GM21825 (cell line): ENCODE data around the gene RO60.
"Not testable (repeated sequence)": the region's sequence is repeated elsewhere in the genome, so short reads cannot be mapped to it uniquely, and the experiment has no call there.

Source experiments
- ATAC-seq: cut with Tn5 transposase; IDR thresholded peaks from one replicate; pipeline ENCODE4 v1.9.1; 2021; ENCODE audit warnings: mild to moderate bottlenecking, moderate library complexity; ENCODE audit not compliant: unreplicated experiment

RO60 gene

DNA sequence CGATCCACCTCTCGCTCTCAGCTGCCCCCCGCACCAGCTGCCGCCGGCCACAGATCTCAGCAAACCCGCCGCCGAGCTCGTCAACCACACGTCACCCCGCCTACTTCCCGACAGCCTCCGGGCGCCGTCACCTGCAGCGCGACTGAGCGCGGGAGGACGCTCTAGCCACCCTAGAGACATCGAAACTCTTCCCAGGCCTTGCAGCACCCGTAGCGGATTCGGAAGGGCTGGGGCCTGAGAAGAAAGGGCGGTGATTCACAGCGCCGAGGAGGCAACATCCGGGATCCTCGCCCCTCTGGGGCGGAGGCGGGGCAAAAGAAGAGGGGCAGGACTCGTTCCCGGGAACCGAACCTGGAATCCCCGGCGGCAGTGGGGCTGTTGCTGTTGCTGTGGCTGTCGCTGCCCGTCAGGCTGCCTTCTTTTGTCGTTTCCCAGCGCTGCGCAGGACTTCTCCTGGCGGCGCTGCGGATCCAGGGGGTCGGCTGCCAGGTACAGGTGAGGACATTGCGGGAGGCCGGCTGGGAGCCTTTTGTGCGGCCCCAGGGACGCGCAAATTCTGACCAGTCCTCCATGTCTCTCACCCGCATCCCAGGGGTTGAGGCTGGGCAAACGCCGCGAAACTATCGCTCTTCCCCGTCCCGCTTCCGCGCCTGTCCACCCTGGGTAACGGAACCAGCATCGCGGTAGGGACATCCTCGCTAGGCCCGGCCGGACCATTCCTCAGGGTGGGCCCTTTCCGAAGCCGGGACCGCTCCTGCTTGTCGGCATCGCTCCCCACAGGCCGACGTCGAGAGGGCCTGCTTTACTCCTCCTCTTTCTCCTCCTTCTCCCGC lies at the start of gene RO60, which contains the start of gene UCHL5:
Gene RO60, plus strand, starts transcription at position 331 of the 833 bp plus-strand sequence. CDS start 9,443 bp downstream, outside the sequence.
Gene UCHL5, minus strand, starts transcription at position 79 of the 833 bp plus-strand sequence. CDS start 100 bp downstream, outside the sequence.
- peak; percentile 95 for ATAC-seq

DNA sequence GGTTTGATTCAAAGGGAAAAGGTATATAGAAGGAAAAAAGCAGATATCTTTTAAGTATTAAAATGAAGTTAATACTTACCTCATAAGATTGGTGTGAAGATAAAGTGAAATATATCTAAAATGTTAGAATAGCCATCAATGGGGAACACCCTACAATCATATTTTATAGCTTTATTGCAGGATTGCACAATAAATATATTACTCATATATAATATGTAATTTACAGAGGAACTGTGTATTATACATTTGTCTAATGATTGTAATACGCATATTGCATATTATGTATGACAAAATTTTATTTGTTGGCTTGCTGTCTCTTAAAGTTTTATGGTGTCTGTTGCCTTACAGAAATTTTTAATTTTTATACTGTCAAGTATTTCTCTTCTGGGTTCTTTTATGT lies 48.0 kb upstream of the RO60 start:
- no peak for ATAC-seq

DNA sequence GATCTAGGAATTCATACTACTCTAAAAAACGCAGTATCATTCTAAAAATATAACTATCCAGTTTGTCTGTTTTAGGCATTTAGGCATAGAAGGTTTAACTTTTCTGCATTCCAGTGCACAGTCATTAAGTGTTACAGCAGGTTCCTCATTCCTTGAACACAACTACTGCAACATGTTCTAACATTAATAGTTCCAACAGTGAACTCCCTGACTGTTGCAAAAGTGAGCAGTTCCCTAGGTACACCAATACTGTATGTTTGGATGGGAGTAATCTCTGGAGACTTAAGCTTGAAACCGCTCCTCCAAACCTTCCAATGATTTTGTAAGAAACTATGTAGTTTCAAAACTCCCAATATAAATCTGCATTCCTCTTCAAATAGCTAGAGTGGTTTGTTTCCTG lies 46.4 kb upstream of the RO60 start:
- no peak for ATAC-seq

DNA sequence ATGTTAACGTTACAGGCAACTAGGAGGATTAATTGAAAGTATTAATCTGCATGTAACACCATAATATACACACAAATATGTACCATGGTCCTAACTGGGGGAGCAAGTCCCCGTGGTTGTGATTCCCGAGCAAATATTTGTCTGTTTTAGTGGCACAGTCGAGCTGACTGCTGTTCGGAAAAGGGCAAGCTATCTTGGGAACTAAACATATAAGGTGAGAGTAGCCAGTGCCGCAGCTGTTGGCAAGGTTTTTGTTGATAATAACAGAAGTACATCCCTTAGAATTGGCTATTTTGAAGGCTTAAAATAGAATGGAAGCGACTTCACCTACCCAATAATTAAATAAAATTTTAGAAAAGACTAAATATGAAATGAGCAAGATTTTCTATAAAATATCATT lies 45.7 kb upstream of the RO60 start:
- ATAC-seq = no peak

DNA sequence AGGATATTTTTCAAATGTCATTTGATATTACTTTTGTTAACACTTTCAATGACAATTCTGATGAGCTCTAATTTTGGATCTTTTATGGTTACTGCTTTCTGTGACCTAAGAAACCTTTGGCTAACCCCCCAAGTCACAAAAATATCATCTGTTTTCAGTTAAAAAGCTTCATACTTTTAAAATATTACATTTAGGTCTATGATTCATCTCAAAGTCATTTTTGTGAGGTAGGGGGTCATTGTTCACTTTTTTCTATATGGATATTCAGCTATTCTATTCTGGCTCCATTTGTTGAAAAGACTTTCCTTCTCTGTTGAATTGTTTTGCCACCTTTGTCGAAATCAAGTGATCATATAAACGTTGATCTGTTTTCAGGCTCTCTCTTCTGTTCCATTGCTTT lies 45.0 kb upstream of the RO60 start:
- ATAC-seq = no peak

DNA sequence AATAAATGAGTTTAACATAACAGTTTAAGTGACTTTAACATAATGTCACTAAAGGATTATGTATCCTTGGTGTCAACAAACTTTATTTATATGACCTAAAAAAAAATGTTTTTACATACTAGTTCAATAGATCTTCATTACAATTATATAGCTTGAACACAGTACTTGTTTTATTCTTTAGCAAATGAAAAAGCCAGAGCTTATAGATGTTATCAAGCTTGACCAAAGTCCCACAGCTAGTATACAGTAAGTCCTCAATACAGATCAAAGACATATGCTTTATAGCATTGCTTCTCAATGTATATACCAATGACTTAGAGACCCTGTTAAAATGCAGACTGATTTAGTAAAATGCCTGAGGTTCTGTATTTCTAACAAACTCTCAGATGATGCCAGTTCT lies 42.6 kb upstream of the RO60 start:
- ATAC-seq = no peak

DNA sequence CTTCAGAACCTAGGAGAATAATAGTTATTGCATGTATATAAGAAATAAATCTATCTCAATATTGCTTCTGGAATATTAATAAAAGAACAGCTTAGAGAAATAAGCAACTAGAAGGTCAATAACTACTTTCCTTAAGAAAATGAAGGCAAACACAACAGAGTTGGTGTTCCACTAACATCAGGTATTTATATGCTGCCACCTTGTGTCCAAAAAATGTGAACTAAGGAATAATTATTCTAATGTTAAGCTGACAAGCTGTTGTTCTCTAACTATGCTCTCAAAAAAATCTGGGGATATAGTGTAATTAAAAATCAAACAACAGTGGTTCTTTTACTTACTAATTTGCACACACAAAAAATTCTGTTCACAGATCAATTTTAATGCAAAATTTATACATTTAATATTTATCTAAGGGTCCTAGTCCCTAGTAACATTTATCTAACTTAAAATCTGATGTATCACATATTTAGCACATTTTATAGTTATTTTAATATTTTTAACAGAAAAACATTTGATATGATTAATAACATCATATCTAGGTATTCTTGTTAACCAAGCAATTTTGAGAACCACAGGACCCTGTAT lies 39.9 kb upstream of the RO60 start:
- no peak for ATAC-seq

DNA sequence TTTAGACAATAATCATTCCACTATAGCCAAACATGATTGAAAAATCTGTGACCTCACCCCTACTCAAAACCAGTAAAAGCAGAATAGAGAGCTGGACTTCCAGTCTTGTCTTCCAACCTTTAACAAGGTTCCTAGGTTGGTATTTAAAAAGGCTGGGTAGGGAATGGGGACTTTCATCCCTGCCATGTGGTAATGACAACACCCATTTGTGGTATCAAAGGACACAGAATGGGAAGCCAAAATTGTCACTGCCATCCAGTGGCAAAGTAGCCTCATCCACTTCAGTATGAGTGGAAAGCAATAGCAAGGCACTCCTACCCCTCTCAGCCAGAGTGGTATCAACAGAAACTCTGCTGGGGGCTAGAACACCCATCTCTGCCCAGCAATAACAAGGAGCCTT lies 34.2 kb upstream of the RO60 start:
- ATAC-seq = no peak

DNA sequence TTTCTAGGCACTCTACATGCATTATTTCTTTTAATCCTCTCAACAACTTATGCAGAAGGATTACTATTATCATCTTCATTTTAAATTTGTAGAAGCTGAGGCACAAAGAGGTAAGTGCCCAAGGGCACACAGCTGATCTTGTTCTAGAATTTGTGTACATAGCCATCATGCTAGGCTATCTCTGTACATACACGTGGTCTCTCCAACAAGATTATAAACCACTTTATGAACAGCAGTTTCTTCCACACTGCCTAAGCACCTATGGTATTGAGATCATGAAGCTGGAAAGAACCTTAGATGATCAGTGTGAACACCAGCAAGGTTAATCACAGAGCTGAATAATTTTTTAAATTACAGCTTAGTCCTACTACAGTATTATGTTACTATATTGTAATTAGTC lies 29.1 kb upstream of the RO60 start:
- no peak for ATAC-seq

DNA sequence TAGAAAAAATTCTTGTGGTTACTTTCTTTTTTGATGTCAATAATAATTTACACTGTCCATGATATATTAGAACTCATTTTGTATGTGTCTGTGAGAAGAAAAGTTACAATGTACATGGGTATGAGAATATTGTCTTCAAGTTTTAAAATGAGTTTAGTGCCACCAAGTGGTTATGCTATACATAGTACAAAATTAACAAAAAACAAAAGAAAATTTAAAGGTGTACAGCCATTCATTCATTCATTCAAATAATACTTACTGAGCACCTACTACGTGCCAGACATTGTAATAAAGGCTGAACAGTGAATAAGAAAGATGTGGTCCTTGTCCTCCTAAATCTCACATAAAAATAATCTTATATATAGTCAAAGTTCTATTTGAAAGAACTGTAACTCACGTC lies 28.0 kb upstream of the RO60 start:
- no peak for ATAC-seq

DNA sequence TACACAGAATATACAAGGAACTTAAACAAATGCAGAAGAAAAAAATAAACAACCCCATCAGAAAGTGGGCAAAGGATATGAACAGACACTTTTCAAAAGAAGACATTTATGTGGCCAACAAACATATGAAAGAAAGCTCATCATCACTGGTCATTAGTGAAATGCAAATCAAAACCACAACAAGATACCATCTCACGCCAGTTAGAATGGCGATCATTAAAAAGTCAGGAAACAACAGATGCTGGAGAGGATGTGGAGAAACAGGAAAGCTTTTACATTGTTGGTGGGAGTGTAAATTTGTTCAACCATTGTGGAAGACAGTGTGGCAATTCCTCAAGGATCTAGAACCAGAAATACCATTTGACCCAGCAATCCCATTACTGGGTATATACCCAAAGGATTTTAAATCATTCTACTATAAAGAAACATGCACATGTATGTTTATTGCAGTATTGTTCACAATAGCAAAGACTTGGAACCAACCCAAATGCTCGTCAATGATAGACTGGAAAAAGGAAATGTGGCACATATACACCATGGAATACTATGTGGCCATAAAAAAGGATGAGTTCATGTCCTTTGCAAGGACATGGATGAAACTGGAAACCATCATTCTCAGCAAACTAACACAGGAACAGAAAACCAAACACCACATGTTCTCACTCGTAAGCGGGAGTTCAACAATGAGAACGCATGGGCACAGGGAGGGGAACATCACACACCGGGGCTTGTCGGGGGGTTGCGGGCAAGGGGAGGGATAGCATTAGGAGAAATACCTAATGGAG lies 26.6 kb upstream of the RO60 start:
- ATAC-seq = not testable (repeated sequence)

DNA sequence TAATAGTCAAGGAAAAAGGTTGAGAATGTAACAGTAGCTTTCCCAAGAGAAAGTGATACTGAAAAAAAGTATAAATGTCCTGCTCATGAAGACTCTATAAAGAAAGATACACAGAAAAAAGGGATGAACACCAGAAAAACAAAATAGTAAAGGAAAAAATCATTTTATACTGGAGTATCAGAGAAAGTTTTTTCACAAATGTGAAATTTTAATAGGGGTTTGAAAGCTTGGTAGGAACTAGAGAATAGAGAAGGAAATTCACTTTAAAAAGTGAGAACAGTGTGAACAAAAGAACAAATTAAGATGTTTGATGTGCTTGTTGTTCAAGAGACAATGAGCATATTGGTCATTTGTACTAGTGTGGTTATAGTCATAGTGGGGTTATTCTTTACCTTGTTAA lies 25.8 kb upstream of the RO60 start:
- no peak for ATAC-seq

DNA sequence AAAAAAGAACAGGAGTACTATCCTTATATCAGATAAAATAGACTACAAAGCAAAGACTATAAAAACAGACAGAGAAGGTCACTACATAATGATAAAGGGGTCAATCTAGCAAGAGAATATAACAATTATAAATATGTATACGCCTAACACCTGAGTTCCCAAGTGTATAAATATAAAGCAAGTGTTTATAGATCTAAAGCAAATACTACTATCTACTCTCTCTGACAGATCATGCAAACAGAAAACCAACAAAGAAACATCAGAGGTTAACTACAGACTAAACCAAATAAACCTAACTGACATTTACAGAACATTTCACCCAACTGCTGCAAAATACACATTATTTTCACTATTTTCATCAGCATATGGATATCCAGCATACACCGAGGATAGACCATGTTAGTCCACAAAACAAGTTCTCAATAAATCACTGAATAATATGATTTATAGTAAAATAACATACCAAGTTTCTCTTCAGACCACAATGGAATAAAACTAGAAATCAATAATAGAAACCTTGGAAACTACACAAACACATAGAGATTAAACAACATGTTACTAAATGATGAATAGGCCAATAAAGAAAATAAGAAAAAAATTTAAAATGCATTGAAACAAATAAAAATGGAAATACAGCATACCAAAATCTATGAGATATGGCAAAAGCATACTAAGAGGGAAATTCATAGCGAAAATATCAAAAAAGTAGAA lies 22.9 kb upstream of the RO60 start:
- ATAC-seq = no peak

DNA sequence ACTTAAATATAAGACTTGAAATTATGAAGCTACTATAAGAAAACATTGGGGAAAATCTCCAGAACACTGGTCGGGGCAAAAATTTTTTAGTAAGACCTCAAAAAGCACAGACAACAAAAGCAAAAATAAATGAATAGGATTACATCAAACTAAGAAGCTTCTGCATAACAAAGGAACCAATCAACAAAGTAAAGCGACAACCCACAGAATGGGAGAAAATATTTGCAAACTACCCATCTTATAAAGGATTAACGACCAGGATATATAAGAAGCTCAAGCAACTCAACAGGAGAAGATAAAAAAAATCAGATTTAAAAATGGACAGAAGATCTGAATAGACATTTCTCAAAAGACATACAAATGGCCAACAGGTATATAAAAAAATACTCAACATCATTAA lies 19.4 kb upstream of the RO60 start:
- ATAC-seq = no peak

DNA sequence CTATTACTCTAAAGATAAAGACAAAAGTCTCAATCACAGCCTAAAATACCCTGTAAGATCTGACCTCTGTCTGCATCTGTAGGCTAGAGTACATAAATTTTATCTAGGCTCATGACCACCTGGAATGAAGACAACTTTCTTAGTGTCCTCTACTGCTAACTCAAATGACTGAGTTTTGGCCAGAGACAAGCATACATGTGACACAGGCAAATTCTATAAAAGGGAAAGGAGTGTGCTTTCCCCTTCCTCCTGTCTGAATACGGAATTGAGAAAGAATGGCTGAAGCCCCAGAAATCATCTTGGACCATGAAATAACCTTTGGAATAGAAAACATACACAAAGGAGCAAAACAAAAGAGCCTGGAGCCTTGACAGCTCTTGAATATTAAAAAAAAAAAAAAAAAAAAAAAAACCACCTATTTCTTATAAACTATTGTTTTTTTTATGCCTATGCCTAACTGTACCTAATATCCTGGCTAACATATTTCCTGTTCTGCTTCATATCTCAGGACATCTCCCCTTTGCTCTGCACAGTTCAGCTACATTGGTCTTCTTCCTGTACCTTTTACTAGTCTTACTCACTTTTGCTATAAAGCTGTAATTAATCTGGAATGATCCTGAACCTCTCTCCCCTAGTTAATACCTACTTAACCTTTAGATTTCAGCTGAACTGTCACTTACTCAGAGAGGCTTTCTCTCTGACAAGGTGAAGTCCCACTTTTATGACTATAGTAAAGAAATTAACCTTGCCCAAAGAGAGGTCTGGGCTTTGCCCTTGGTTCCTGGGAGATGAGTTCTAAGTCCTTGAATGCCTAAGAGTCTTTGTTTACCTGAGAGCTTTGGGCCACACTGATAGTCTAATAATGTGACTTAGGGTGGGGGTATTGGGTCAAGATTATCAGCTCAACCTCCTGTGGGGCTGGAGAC lies 16.4 kb upstream of the RO60 start:
- no peak for ATAC-seq

DNA sequence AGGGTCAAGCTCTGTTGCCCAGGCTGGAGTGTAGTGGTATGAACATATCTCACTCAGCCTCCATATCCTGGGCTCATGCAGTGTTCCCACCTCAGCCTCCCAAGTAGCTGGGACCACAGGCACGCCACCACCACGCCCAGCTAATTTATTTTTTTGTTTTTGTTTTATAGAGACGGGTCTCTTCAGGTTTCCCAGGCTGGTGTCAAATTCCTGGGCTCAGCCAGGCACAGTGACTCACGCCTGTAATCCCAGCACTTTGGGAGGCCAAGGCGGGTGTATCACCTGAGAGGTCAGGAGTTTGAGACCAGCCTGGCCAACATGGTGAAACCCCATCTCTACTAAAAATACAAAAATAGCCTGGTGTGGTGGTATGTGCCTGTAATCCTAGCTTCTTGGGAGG lies 10.5 kb upstream of the RO60 start:
- ATAC-seq = not testable (repeated sequence)

DNA sequence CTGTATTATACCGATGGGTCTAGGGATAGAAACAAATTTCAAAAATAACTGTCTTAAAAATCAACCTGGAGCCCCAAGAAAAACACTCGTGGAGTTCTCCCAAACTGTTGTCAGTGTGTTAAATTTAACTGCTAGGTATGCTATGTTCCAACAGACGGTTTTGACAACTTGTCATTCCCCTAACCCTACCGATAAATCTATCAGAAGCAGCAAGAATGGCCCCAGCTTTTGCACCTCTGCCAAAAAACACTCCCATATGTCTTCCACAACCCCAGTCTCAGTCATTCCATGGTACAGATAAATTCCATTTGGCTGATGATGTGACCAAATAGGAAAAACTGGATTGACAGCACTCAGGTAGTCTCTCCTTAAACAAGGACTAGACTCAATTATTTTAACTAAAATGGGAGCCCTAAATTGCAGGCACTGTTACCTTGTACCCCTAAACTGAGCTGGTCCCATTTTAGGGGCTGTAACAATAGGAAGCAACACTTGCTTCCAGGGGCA lies 5.2 kb upstream of the RO60 start:
- no peak for ATAC-seq

DNA sequence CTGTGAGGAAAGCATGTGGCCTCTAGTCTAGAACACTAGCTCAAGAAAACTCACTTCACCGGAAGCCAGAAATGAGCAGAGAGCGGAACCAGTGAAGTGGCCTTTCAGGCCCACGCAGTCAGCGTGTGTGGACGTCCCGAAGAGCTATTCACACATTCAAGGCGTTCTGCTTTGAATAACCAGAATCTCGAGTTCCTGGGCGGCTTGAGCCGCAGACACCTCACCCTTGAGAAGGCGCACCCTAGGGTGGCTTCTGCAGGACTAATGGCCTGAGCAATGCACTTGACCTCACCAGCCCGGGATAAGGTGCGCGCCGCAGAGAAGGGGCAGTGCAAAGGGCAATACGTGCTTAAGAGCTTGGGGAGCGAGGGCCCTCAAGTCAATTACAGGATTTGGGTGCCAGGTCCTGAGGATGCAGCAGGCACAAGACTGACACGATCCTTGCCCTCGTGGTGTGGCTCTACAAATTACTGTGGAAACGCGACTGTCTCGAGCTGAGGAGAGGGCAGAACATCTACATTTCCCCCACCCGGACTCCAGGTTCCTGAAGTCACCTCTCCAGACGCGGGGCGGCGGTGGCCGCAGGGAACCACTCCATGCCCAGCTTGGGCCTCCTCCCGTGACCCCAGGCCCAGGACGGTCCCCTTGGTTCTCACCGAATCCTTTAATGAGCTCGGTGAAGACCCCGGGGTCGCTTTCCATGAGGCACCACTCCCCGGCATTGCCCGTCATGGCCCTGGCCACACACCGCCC lies 707 bp upstream of the RO60 start:
- peak; percentile 50 for ATAC-seq

DNA sequence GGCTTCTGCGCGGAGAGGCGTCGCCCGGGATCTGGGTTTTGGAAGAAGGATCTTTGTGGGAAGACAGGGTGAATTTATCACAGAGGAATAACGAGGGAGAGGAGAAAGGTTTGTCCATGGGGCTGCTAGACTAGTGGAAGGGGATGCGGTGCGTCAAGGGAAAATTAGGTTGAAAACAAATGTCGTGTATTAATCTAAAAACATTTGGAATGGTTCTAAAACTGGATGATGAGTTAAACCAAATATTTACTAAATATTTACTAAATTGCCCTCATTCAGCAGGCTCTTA lies 647 bp downstream of the RO60 start:
- no peak for ATAC-seq
